CD4-positive, alpha-beta memory T cell (primary cell): ENCODE results near the gene PTPRB. TPM values are rescaled to one million over a fixed set of nuclear protein-coding genes. Genes with fewer than 3 reads are reported as not detected.

Experiments used
- CTCF ChIA-PET: fragments of 350-600 bp; sonication (Branson Sonifier 250); formaldehyde crosslinking; loops from one replicate; lab custom pipeline; 2021; ENCODE audit warnings: inconsistent platforms; ENCODE audit not compliant: partially characterized antibody; lab: Charles Lee
- POLR2A ChIA-PET: fragments of 350-600 bp; sonication (Branson Sonifier 250); formaldehyde crosslinking; loops from one replicate; lab custom pipeline; 2021; ENCODE audit not compliant: partially characterized antibody; lab: Charles Lee
- DNase-seq, 5 donors: peaks; one replicate each; pipeline versions ENCODE4 v3.0.0 to v3.0.0-alpha.2; 2020 to 2022; ENCODE audit warnings: mixed read lengths in 1 of 5
- H3K27ac ChIP-seq: one replicate; pipeline ENCODE4 v1.7.0; 2013; ENCODE audit warnings: low read depth, low read length
- H3K27me3 ChIP-seq: 2 replicates; pipeline ENCODE4 v1.7.0; 2013; ENCODE audit warnings: mild to moderate bottlenecking, low read length, moderate library complexity; ENCODE audit not compliant: insufficient read depth
- H3K36me3 ChIP-seq: 2 replicates; pipeline ENCODE4 v1.7.0; 2013; ENCODE audit warnings: mild to moderate bottlenecking, low read length, moderate library complexity; ENCODE audit not compliant: insufficient read depth
- H3K4me1 ChIP-seq: 2 replicates; pipeline ENCODE4 v1.7.0; 2013; ENCODE audit warnings: mild to moderate bottlenecking, low read length, moderate library complexity; ENCODE audit not compliant: insufficient read depth
- H3K4me3 ChIP-seq, 2 donors: one replicate each; pipeline ENCODE4 v1.7.0; 2013; ENCODE audit warnings: low read length in 2 of 2, mild to moderate bottlenecking in 1 of 2
- H3K9me3 ChIP-seq, 2 donors: one replicate each; pipeline ENCODE4 v1.7.0; 2013; ENCODE audit warnings: low read length in 2 of 2, control low read depth in 1 of 2; ENCODE audit not compliant: control insufficient read depth in 1 of 2
- H3K27ac Mint-ChIP-seq, 7 donors: one replicate each; pipeline ENCODE4 v1.8.0; 2020 to 2021; ENCODE audit warnings: mixed read lengths in 7 of 7, mild to moderate bottlenecking in 6 of 7, inconsistent platforms in 3 of 7, moderate library complexity in 3 of 7
- H3K27me3 Mint-ChIP-seq, 2 donors: one replicate each; pipeline ENCODE4 v1.8.0; 2020 to 2021; ENCODE audit warnings: mixed read lengths in 2 of 2
- H3K36me3 Mint-ChIP-seq, 2 donors: one replicate each; pipeline ENCODE4 v1.8.0; 2020 to 2021; ENCODE audit warnings: mixed read lengths in 2 of 2, inconsistent platforms in 1 of 2, mild to moderate bottlenecking in 1 of 2
- H3K4me1 Mint-ChIP-seq, 4 donors: one replicate each; pipeline ENCODE4 v1.8.0; 2020 to 2021; ENCODE audit warnings: mixed read lengths in 4 of 4, mild to moderate bottlenecking in 1 of 4
- H3K4me3 Mint-ChIP-seq, 8 donors: one replicate each; pipeline ENCODE4 v1.8.0; 2020 to 2021; ENCODE audit warnings: mixed read lengths in 8 of 8, mild to moderate bottlenecking in 7 of 8, moderate library complexity in 6 of 8, inconsistent platforms in 3 of 8
- H3K9me3 Mint-ChIP-seq, 8 donors: one replicate each; pipeline ENCODE4 v1.8.0; 2020 to 2021; ENCODE audit warnings: mixed read lengths in 8 of 8, mild to moderate bottlenecking in 5 of 8, inconsistent platforms in 3 of 8, moderate library complexity in 1 of 8
- intact Hi-C: fragments of 100-400 bp; cut with micrococcal nuclease; formaldehyde crosslinking; loops from one replicate; pipeline ENCODE4 v1.15.1; 2023
- polyA plus RNA-seq, 2 donors: library from polyadenylated mRNA; unstranded; fragments of 300-500 nt; fragmentation: Illumina TruSeq; gene quantifications; one replicate each; pipeline ENCODE4 v1.2.3, GENCODE V29; 2021
- total RNA-seq, 2 experiments: library from RNA; stranded (reverse); gene quantifications; one replicate each; pipeline ENCODE4 v1.2.3, GENCODE V29; 2021

PTPRB gene
- total and polyA plus RNA-seq, 4 experiments from 2014 or later: not detected

DNA sequence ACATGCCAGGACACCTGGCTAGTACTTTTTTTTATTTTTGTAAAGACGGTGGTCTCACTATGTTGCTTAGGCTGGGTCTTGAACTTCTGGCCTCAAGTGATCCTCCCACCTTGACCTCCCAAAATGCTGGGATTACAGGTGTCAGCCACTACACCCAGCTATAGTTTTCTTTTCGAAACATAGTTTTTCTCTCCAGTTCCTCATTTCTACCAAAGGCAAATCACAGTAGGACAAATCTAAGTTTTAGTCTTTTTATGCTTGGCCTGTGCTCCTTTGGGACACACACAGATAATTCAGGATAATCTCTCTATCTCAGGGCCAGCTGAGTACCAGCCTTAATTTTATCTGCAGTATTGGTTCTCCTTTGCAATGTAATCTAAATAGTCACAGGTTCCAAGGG is 170.5 kb downstream of the PTPRB start:
- Histone ChIP-seq H3K27me3 (no peaks in the 10 kb centered on the region), H3K4me1 (no peaks in the 10 kb centered on the region), H3K27ac (no peak overlapping the region), H3K4me3 (no peak overlapping the region), H3K9me3 (no peaks in the 10 kb centered on the region), H3K36me3 (no peaks in the 10 kb centered on the region)
- Mint-ChIP-seq H3K4me3 (no peak overlapping the region), H3K9me3 (peaks cover 0 to 21% (median 11%) of the 10 kb centered on the region in 8 donors), H3K27ac (no peak overlapping the region), H3K4me1 (no peaks in the 10 kb centered on the region), H3K27me3 (peaks cover 2 to 4% of the 10 kb centered on the region in 2 donors), H3K36me3 (no peaks in the 10 kb centered on the region)
- no peak for DNase-seq
- ChIA-PET POLR2A (no interaction called here), CTCF (no interaction called here)
- intact Hi-C loops: no loop called here
